ENCODE measurements around the gene RSPRY1. TPM values are rescaled to one million over a fixed set of nuclear protein-coding genes. Genes with fewer than 3 reads are reported as not detected.

Gene RSPRY1
- total and polyA plus RNA-seq, 2 experiments from 2014 or later, result 39.1 to 42.7 TPM

- no peaks in the 10 kb centered on the region for H3K36me3 ChIP-seq (ENCODE audit: low read depth)
- WGBS, 2 experiments (ENCODE audit: low coverage in 1 of 2, low lambda C conversion rate in 2 of 2, missing lambda C conversion rate in 2 of 2), result 53 to 72% methylated on average over 3 to 4 of the region's 4 CpGs
- H3F3A ChIP-seq (ENCODE audit: insufficient read depth), result 0 out of 2 replicates have a peak, but pooled peaks cover 5% of the 10 kb centered on the region
- H3K27me3 ChIP-seq (replicated peaks; ENCODE audit: insufficient read depth), result peaks cover 7% of the 10 kb centered on the region
- no peaks in the 10 kb centered on the region for H3K79me2 ChIP-seq (ENCODE audit: insufficient read depth)
- no peak for DNase-seq
- no peaks in the 10 kb centered on the region for H3K9me3 ChIP-seq (ENCODE audit: low read depth)
- no peaks in the 10 kb centered on the region for H4K20me1 ChIP-seq (ENCODE audit: insufficient read depth)
- H3K4me1 ChIP-seq (ENCODE audit: insufficient read depth), result peaks cover 16% of the 10 kb centered on the region
- no peak overlapping the region for H3K27ac ChIP-seq
- no peak overlapping the region for H2AFZ ChIP-seq
- in situ Hi-C loops (cut with MboI), result no loop called here
- no peak for TF ChIP-seq EZH2phosphoT487 (IDR thresholded peaks at IDR 0.05; ENCODE audit: insufficient read depth, low read depth)
- no peak for TF ChIP-seq EZH2 (IDR thresholded peaks at IDR 0.05; ENCODE audit: insufficient read depth, poor library complexity, severe bottlenecking)
- no peak overlapping the region for H3K4me3 ChIP-seq
- H3K9me2 ChIP-seq (ENCODE audit: insufficient read depth), result no peaks in the 10 kb centered on the region
- H3K4me2 ChIP-seq (ENCODE audit: unreplicated experiment), result no peak overlapping the region
- no peak overlapping the region for H3K9ac ChIP-seq
Observed at GRCh38 chr16:57278494-57278893, 92.4 kb downstream of the RSPRY1 start.

GRCh38 chr16:57279780-57280638, 93.9 kb downstream of the RSPRY1 start:
- no peaks in the 10 kb centered on the region for H3K36me3 ChIP-seq (ENCODE audit: low read depth)
- TF ChIP-seq EZH2 (IDR thresholded peaks at IDR 0.05; ENCODE audit: insufficient read depth, poor library complexity, severe bottlenecking) (no peak), EZH2phosphoT487 (IDR thresholded peaks at IDR 0.05; ENCODE audit: insufficient read depth, low read depth) (no peak)
- H3K9me3 ChIP-seq (ENCODE audit: low read depth), result no peaks in the 10 kb centered on the region
- H2AFZ ChIP-seq, result no peak overlapping the region
- 72 to 73% methylated on average over 7 of the region's 7 CpGs for WGBS, 2 experiments (ENCODE audit: low coverage in 1 of 2, low lambda C conversion rate in 2 of 2, missing lambda C conversion rate in 2 of 2)
- no peak for DNase-seq
- H3K4me3 ChIP-seq, result no peak overlapping the region
- no peaks in the 10 kb centered on the region for H3K9me2 ChIP-seq (ENCODE audit: insufficient read depth)
- H3K9ac ChIP-seq, result no peak overlapping the region
- H3K4me2 ChIP-seq (ENCODE audit: unreplicated experiment), result no peak overlapping the region
- no peaks in the 10 kb centered on the region for H3K79me2 ChIP-seq (ENCODE audit: insufficient read depth)
- H3K27me3 ChIP-seq (replicated peaks; ENCODE audit: insufficient read depth), result peaks cover 21% of the 10 kb centered on the region
- H3K4me1 ChIP-seq (ENCODE audit: insufficient read depth), result peaks cover 16% of the 10 kb centered on the region
- H3K27ac ChIP-seq, result no peak overlapping the region
- in situ Hi-C loops (cut with MboI), result no loop called here
- 0 out of 2 replicates have a peak, but pooled peaks cover 5% of the 10 kb centered on the region for H3F3A ChIP-seq (ENCODE audit: insufficient read depth)
- H4K20me1 ChIP-seq (ENCODE audit: insufficient read depth), result no peaks in the 10 kb centered on the region

GRCh38 chr16:57281791-57282190, 95.7 kb downstream of the RSPRY1 start:
- Histone ChIP-seq H3K9me2 (ENCODE audit: insufficient read depth) (no peaks in the 10 kb centered on the region), H3K79me2 (ENCODE audit: insufficient read depth) (no peaks in the 10 kb centered on the region), H4K20me1 (ENCODE audit: insufficient read depth) (no peaks in the 10 kb centered on the region), H3K4me2 (ENCODE audit: unreplicated experiment) (no peak overlapping the region), H3F3A (ENCODE audit: insufficient read depth) (0 out of 2 replicates have a peak, but pooled peaks cover 3% of the 10 kb centered on the region), H3K4me1 (ENCODE audit: insufficient read depth) (peaks cover 12% of the 10 kb centered on the region), H3K4me3 (no peak overlapping the region), H3K36me3 (ENCODE audit: low read depth) (no peaks in the 10 kb centered on the region), H3K9me3 (ENCODE audit: low read depth) (no peaks in the 10 kb centered on the region), H3K27me3 (replicated peaks; ENCODE audit: insufficient read depth) (peaks cover 26% of the 10 kb centered on the region), H2AFZ (no peak overlapping the region), H3K9ac (no peak overlapping the region), H3K27ac (no peak overlapping the region)
- no peak for DNase-seq
- in situ Hi-C loops (cut with MboI), result no loop called here
- whole genome bisulfite sequencing, 2 experiments (ENCODE audit: low coverage in 1 of 2, low lambda C conversion rate in 2 of 2, missing lambda C conversion rate in 2 of 2), result 72 to 87% methylated on average over 3 of the region's 3 CpGs
- TF ChIP-seq EZH2phosphoT487 (IDR thresholded peaks at IDR 0.05; ENCODE audit: insufficient read depth, low read depth) (no peak), EZH2 (IDR thresholded peaks at IDR 0.05; ENCODE audit: insufficient read depth, poor library complexity, severe bottlenecking) (no peak)

GRCh38 chr16:57282510-57283213, 96.5 kb downstream of the RSPRY1 start:
- in situ Hi-C loops (cut with MboI), result no loop called here
- no peak for DNase-seq
- no peaks in the 10 kb centered on the region for H3F3A ChIP-seq (ENCODE audit: insufficient read depth)

More at GRCh38 chr16:57282510-57283213, 96.5 kb downstream of the RSPRY1 start:
- H3K27me3 ChIP-seq (replicated peaks; ENCODE audit: insufficient read depth), result peaks cover 26% of the 10 kb centered on the region
- no peak overlapping the region for H3K4me3 ChIP-seq
- no peak overlapping the region for H3K27ac ChIP-seq
- H2AFZ ChIP-seq, result no peak overlapping the region
- no peak for TF ChIP-seq EZH2phosphoT487 (IDR thresholded peaks at IDR 0.05; ENCODE audit: insufficient read depth, low read depth)
- no peak for TF ChIP-seq EZH2 (IDR thresholded peaks at IDR 0.05; ENCODE audit: insufficient read depth, poor library complexity, severe bottlenecking)
- H3K79me2 ChIP-seq (ENCODE audit: insufficient read depth), result no peaks in the 10 kb centered on the region
- H3K9ac ChIP-seq, result no peak overlapping the region
- H3K36me3 ChIP-seq (ENCODE audit: low read depth), result no peaks in the 10 kb centered on the region
- no peaks in the 10 kb centered on the region for H3K9me3 ChIP-seq (ENCODE audit: low read depth)
- peaks cover 5% of the 10 kb centered on the region for H3K4me1 ChIP-seq (ENCODE audit: insufficient read depth)
- H3K9me2 ChIP-seq (ENCODE audit: insufficient read depth), result no peaks in the 10 kb centered on the region
- H4K20me1 ChIP-seq (ENCODE audit: insufficient read depth), result no peaks in the 10 kb centered on the region
- 70 to 75% methylated on average over 8 of the region's 8 CpGs for WGBS, 2 experiments (ENCODE audit: low coverage in 1 of 2, low lambda C conversion rate in 2 of 2, missing lambda C conversion rate in 2 of 2)
- H3K4me2 ChIP-seq (ENCODE audit: unreplicated experiment), result no peak overlapping the region

Data from GM23248 (cell line).